Measurements from ENCODE around the gene TMCC3. TPM values are rescaled to one million over a fixed set of nuclear protein-coding genes. Genes with fewer than 3 reads are reported as not detected.
"Not testable (repeated sequence)": the region's sequence is repeated elsewhere in the genome, so short reads cannot be mapped to it uniquely, and the experiment has no call there.

Gene TMCC3
- total RNA-seq, 1 donor: 0.36 TPM

- Histone ChIP-seq H2AFZ (ENCODE audit: low read length) (no peak overlapping the region), H3K4me1 (ENCODE audit: insufficient read depth, low read length) (no peaks in the 10 kb centered on the region), H3K36me3 (ENCODE audit: insufficient read depth, low read length) (no peaks in the 10 kb centered on the region), H3K27me3 (ENCODE audit: insufficient read depth, low read length) (peaks cover 24% of the 10 kb centered on the region), H3K27ac (ENCODE audit: low read depth, low read length) (no peak overlapping the region), H3K79me2 (ENCODE audit: insufficient read depth, low read length) (no peaks in the 10 kb centered on the region), H3K4me3 (ENCODE audit: insufficient read depth, low read length) (no peak overlapping the region), H3K9me3 (ENCODE audit: low read depth, low read length) (no peaks in the 10 kb centered on the region), H3K4me2 (ENCODE audit: insufficient read depth, low read length) (no peak overlapping the region), H4K20me1 (ENCODE audit: insufficient read depth, low read length) (no peaks in the 10 kb centered on the region)
- TF ChIP-seq CTCF (IDR thresholded peaks at IDR 0.05; ENCODE audit: extremely low read depth, low read depth, low read length): no peak
- no peak for DNase-seq (ENCODE audit: insufficient read length, low spot score, missing footprints)
Measured at GRCh38 chr12:94602024-94602423, 48.3 kb downstream of the TMCC3 start.

- not testable (repeated sequence) for H3K27ac ChIP-seq (ENCODE audit: low read depth, low read length); H3K36me3 ChIP-seq (ENCODE audit: insufficient read depth, low read length); H4K20me1 ChIP-seq (ENCODE audit: insufficient read depth, low read length); DNase-seq (ENCODE audit: insufficient read length, low spot score, missing footprints); H2AFZ ChIP-seq (ENCODE audit: low read length); H3K9me3 ChIP-seq (ENCODE audit: low read depth, low read length); H3K79me2 ChIP-seq (ENCODE audit: insufficient read depth, low read length); H3K4me1 ChIP-seq (ENCODE audit: insufficient read depth, low read length); H3K4me3 ChIP-seq (ENCODE audit: insufficient read depth, low read length); H3K4me2 ChIP-seq (ENCODE audit: insufficient read depth, low read length)
- H3K27me3 ChIP-seq (ENCODE audit: insufficient read depth, low read length): peaks cover 24% of the 10 kb centered on the region
Measured at GRCh38 chr12:94601307-94601706, 49.0 kb downstream of the TMCC3 start.

GRCh38 chr12:94599189-94599588 is 51.2 kb downstream of the TMCC3 start:
- no peak for TF ChIP-seq CTCF (IDR thresholded peaks at IDR 0.05; ENCODE audit: extremely low read depth, low read depth, low read length)
- H3K4me1 ChIP-seq (ENCODE audit: insufficient read depth, low read length): no peaks in the 10 kb centered on the region

GRCh38 chr12:94597268-94597667 is 53.1 kb downstream of the TMCC3 start:
- Histone ChIP-seq H3K4me3 (ENCODE audit: insufficient read depth, low read length) (no peak overlapping the region), H3K27me3 (ENCODE audit: insufficient read depth, low read length) (peaks cover 23% of the 10 kb centered on the region), H3K79me2 (ENCODE audit: insufficient read depth, low read length) (no peaks in the 10 kb centered on the region), H4K20me1 (ENCODE audit: insufficient read depth, low read length) (no peaks in the 10 kb centered on the region), H3K4me1 (ENCODE audit: insufficient read depth, low read length) (no peaks in the 10 kb centered on the region), H3K9me3 (ENCODE audit: low read depth, low read length) (no peaks in the 10 kb centered on the region), H3K27ac (ENCODE audit: low read depth, low read length) (no peak overlapping the region), H3K36me3 (ENCODE audit: insufficient read depth, low read length) (no peaks in the 10 kb centered on the region), H3K4me2 (ENCODE audit: insufficient read depth, low read length) (no peak overlapping the region), H2AFZ (ENCODE audit: low read length) (no peak overlapping the region)
- no peak for DNase-seq (ENCODE audit: insufficient read length, low spot score, missing footprints)
- no peak for TF ChIP-seq CTCF (IDR thresholded peaks at IDR 0.05; ENCODE audit: extremely low read depth, low read depth, low read length)

More at GRCh38 chr12:94599189-94599588, 51.2 kb downstream of the TMCC3 start:
- Histone ChIP-seq H3K4me2 (ENCODE audit: insufficient read depth, low read length) (no peak overlapping the region), H4K20me1 (ENCODE audit: insufficient read depth, low read length) (no peaks in the 10 kb centered on the region), H3K36me3 (ENCODE audit: insufficient read depth, low read length) (no peaks in the 10 kb centered on the region), H3K4me3 (ENCODE audit: insufficient read depth, low read length) (no peak overlapping the region), H3K27ac (ENCODE audit: low read depth, low read length) (no peak overlapping the region), H3K79me2 (ENCODE audit: insufficient read depth, low read length) (no peaks in the 10 kb centered on the region), H3K9me3 (ENCODE audit: low read depth, low read length) (no peaks in the 10 kb centered on the region), H3K27me3 (ENCODE audit: insufficient read depth, low read length) (peaks cover 23% of the 10 kb centered on the region), H2AFZ (ENCODE audit: low read length) (no peak overlapping the region)
- no peak for DNase-seq (ENCODE audit: insufficient read length, low spot score, missing footprints)

All from osteoblast (primary cell).